Activated naive CD4-positive, alpha-beta T cell treated with anti-CD3 and anti-CD28 coated beads for 36 hours (primary cell): ENCODE data around the gene DDX31. TPM values are rescaled to one million over a fixed set of nuclear protein-coding genes. Genes with fewer than 3 reads are reported as not detected.
A peak's percentile ranks its signal among the peaks of the same experiment; 100 is the strongest.

Experiments
- CTCF ChIA-PET: fragments of 350-600 bp; sonication (Branson Sonifier 250); formaldehyde crosslinking; loops from one replicate; lab custom pipeline; 2021; ENCODE audit warnings: antibody characterized with exemption; lab: Charles Lee
- DNase-seq: peaks from one replicate; pipeline ENCODE4 v3.0.0-alpha.2; 2020
- H3K27ac Mint-ChIP-seq: one replicate; pipeline ENCODE4 v1.8.0; 2021; ENCODE audit warnings: mild to moderate bottlenecking, mixed read lengths
- H3K27me3 Mint-ChIP-seq: one replicate; pipeline ENCODE4 v1.8.0; 2021; ENCODE audit warnings: low read depth, mixed read lengths
- H3K36me3 Mint-ChIP-seq: one replicate; pipeline ENCODE4 v1.8.0; 2021; ENCODE audit warnings: low read depth, mixed read lengths
- H3K4me1 Mint-ChIP-seq: one replicate; pipeline ENCODE4 v1.8.0; 2021; ENCODE audit warnings: low read depth, mixed read lengths
- H3K4me3 Mint-ChIP-seq: one replicate; pipeline ENCODE4 v1.8.0; 2021; ENCODE audit warnings: mild to moderate bottlenecking, moderate library complexity, mixed read lengths
- H3K9me3 Mint-ChIP-seq: one replicate; pipeline ENCODE4 v1.8.0; 2021; ENCODE audit warnings: mixed read lengths
- intact Hi-C: fragments of 100-400 bp; cut with micrococcal nuclease; formaldehyde crosslinking; loops from one replicate; pipeline ENCODE4 v1.15.1; 2023
- total RNA-seq, 2 experiments: library from RNA; stranded (reverse); gene quantifications; one replicate each; pipeline ENCODE4 v1.2.3, GENCODE V29; 2021

The DDX31 gene
- total RNA-seq, 2 experiments from 2014 or later = 13.7 to 15.0 TPM

DNA sequence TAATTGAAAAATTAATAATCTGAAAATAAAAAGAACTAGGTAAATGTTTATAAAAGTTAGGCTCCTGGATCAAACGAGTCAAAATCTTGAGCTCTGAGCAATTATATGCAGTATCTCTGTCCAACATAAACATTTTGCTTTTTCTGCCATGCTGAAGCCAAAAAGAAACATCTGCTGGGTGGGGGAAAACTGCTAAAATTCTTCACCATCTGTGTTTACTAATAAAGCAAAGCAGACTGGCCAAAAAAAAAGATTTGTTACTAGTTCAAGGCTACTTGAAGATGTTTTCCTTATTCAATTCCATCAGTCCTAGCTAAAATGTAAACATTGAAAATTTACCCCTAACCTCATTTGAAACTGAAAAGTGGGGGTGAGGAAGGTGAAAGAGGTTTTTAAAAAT, 30.2 kb upstream of the DDX31 start:
- peaks cover 9% of the 10 kb centered on the region for H3K27me3 Mint-ChIP-seq
- CTCF ChIA-PET = interaction anchor here (0.6 kb wide), 1 partner anchor 27 kb away, joined by 3 read pairs; no protein-coding TSS in a partner anchor
- intact Hi-C loops = no loop called here
- H3K4me3 Mint-ChIP-seq = no peak overlapping the region
- H3K36me3 Mint-ChIP-seq = peaks cover 2% of the 10 kb centered on the region
- H3K9me3 Mint-ChIP-seq = peaks cover 31% of the 10 kb centered on the region
- H3K27ac Mint-ChIP-seq = no peak overlapping the region
- H3K4me1 Mint-ChIP-seq = no peaks in the 10 kb centered on the region
- DNase-seq = no peak

GRCh38 chr9:132698989-132699388, 29.2 kb upstream of the DDX31 start:
- H3K4me3 Mint-ChIP-seq = no peak overlapping the region
- intact Hi-C loops = no loop called here
- no peak for DNase-seq
- peaks cover 7% of the 10 kb centered on the region for H3K36me3 Mint-ChIP-seq
- peaks cover 35% of the 10 kb centered on the region for H3K9me3 Mint-ChIP-seq
- no peak overlapping the region for H3K27ac Mint-ChIP-seq
- CTCF ChIA-PET = interaction anchor here (0.6 kb wide), 1 partner anchor 243 kb away, joined by 5 read pairs; no protein-coding TSS in a partner anchor
- peaks cover 8% of the 10 kb centered on the region for H3K27me3 Mint-ChIP-seq
- H3K4me1 Mint-ChIP-seq = peaks cover 3% of the 10 kb centered on the region

GRCh38 chr9:132697230-132697629, 27.4 kb upstream of the DDX31 start:
- Mint-ChIP-seq H3K4me3 (no peak overlapping the region), H3K27ac (no peak overlapping the region), H3K4me1 (peaks cover 3% of the 10 kb centered on the region), H3K36me3 (peaks cover 14% of the 10 kb centered on the region), H3K27me3 (peaks cover 4% of the 10 kb centered on the region), H3K9me3 (peaks cover 35% of the 10 kb centered on the region)
- CTCF ChIA-PET = no interaction called here
- intact Hi-C loops = no loop called here
- no peak for DNase-seq

DNA sequence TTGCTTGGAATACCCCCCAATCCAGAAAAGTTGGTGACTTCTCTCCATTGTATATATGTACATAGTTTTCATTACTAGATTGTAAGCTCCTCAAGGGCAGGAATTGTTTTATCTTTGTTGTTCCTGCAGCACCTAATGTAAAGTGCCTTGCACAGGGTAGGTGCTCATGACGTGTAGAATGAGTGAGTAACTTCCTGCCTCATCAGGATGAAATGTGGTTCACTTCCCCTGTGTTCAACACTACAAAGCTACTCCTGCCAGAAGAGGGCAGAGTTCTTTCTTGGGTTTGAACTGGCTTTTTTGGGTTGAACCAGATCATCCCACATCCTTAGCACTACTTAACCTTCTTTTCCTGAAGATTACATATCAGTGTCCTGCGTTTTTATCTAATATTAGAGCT, 24.4 kb upstream of the DDX31 start:
- Mint-ChIP-seq H3K4me3 (no peak overlapping the region), H3K27ac (no peak overlapping the region), H3K27me3 (peaks cover 4% of the 10 kb centered on the region), H3K9me3 (peaks cover 35% of the 10 kb centered on the region), H3K36me3 (peaks cover 35% of the 10 kb centered on the region), H3K4me1 (peaks cover 3% of the 10 kb centered on the region)
- intact Hi-C loops = no loop called here
- peak; percentile 27 for DNase-seq
- CTCF ChIA-PET = interaction anchor here (1.1 kb wide), 1 partner anchor 14 kb away, joined by 3 read pairs; no protein-coding TSS in a partner anchor

DNA sequence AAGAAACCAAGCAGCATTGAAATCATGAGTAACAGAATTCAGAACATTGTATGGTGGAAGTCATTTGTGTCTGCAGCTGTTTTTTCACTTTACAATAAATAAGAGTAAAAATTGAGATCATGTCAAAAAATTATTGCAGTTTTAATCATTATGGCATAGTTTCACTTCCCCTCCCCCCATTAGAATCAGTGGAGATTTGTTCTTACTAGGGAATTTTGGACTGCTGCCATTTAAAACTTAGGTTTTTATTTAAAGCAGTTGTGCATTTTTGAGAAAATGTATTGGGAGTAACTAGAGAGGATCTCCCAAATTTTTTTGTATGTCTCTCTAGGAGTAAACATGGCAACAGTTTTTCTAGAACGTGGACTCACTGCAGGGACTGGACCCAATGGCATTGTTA, 20.9 kb upstream of the DDX31 start:
- Mint-ChIP-seq H3K27me3 (no peaks in the 10 kb centered on the region), H3K36me3 (peaks cover 51% of the 10 kb centered on the region), H3K4me3 (no peak overlapping the region), H3K4me1 (peaks cover 3% of the 10 kb centered on the region), H3K9me3 (peaks cover 9% of the 10 kb centered on the region), H3K27ac (no peak overlapping the region)
- CTCF ChIA-PET = no interaction called here
- intact Hi-C loops = no loop called here
- no peak for DNase-seq

DNA sequence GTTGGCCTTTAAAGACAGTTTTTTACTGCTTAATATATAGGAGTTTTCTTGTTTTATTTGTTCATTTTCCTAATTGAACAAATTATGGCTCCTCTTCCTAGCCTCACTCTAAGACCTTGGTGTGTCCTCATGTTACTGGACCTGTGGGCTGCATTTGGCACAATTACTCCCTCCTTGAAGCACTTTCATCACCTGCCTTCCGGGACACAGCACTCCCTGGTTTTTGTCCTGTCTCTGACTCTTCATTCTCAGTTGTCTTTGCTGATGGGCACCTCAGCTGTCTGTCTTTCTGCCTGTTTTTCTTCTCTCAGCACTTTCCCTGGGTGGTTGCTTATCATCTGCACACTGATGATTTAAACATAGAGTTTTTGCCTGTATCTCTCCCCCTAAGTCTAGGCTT, 14.1 kb upstream of the DDX31 start:
- CTCF ChIA-PET = no interaction called here
- H3K27me3 Mint-ChIP-seq = no peaks in the 10 kb centered on the region
- no peak for DNase-seq
- no peak overlapping the region for H3K4me3 Mint-ChIP-seq
- no peaks in the 10 kb centered on the region for H3K9me3 Mint-ChIP-seq
- H3K27ac Mint-ChIP-seq = no peak overlapping the region
- H3K4me1 Mint-ChIP-seq = peaks cover 27% of the 10 kb centered on the region
- intact Hi-C loops = no loop called here
- peaks cover 50% of the 10 kb centered on the region for H3K36me3 Mint-ChIP-seq

DNA sequence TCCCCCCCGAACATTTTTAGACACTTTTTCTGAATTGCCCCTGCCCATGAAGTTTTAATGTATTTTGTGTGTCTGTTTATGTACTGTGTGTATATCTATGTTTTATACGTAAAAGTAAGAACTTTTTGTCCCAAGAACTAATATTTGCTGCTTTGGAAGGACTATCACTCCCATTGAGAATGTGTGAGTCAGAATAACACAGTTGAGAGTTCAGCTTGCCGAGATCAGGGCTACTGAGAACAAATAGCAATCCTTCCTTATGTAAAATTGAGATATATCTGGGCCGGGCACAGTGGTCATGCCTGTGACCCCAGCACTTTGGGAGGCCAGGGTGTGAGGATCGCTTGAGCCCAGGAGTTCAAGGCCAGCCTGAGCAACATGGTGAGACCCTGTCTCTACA, 11.8 kb upstream of the DDX31 start:
- Mint-ChIP-seq H3K27ac (no peak overlapping the region), H3K9me3 (no peaks in the 10 kb centered on the region), H3K27me3 (no peaks in the 10 kb centered on the region), H3K4me1 (peaks cover 29% of the 10 kb centered on the region), H3K4me3 (no peak overlapping the region), H3K36me3 (peaks cover 54% of the 10 kb centered on the region)
- CTCF ChIA-PET = no interaction called here
- intact Hi-C loops = no loop called here
- DNase-seq = no peak

GRCh38 chr9:132679946-132680625, 10.3 kb upstream of the DDX31 start:
- Mint-ChIP-seq H3K4me3 (no peak overlapping the region), H3K9me3 (no peaks in the 10 kb centered on the region), H3K36me3 (peaks cover 44% of the 10 kb centered on the region), H3K27ac (no peak overlapping the region), H3K27me3 (no peaks in the 10 kb centered on the region), H3K4me1 (peaks cover 34% of the 10 kb centered on the region)
- intact Hi-C loops = no loop called here
- no peak for DNase-seq
- CTCF ChIA-PET = interaction anchor here (0.6 to 0.8 kb wide), 2 partner anchors 11 to 14 kb away, joined by 3 read pairs; no protein-coding TSS in a partner anchor

DNA sequence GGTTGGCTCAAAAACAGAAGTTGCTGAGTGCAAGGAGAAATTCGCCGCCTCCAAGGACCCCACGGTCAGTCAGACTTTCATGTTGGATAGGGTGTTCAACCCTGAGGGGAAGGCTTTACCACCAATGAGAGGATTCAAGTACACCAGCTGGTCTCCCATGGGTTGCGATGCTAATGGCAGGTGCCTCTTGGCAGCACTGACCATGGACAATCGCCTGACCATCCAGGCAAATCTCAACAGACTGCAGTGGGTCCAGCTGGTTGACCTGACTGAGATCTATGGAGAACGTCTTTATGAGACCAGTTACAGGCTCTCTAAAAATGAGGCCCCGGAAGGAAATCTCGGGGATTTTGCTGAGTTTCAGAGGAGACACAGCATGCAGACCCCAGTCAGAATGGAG, 8.2 kb upstream of the DDX31 start:
- no peak for DNase-seq
- H3K4me3 Mint-ChIP-seq = no peak overlapping the region
- H3K4me1 Mint-ChIP-seq = peaks cover 48% of the 10 kb centered on the region
- H3K27ac Mint-ChIP-seq = no peak overlapping the region
- peaks cover 34% of the 10 kb centered on the region for H3K36me3 Mint-ChIP-seq
- H3K27me3 Mint-ChIP-seq = no peaks in the 10 kb centered on the region
- no peaks in the 10 kb centered on the region for H3K9me3 Mint-ChIP-seq
- intact Hi-C loops = no loop called here
- CTCF ChIA-PET = interaction anchor here (0.6 kb wide), 2 partner anchors 110 to 323 kb away, joined by 3 to 7 read pairs; partner anchors contain the start of gene SETX

DNA sequence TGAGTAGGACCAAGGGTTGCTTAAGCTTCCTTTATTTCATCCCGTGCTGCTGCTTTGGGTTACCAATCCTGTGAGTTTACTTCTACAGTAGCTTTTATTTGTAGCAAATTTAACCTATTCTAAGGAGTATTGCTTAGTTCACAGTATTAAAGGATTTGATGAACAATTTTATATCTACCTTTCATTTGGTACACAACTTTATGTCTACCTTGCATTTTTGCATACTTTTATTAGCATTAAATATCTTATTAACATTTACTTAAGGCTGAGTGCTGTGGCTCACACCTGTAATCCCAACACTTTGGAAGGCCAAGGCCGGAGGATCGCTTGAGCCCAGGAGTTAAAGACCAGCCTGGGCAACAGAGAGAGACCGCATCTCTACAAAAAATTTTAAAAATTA, 4.7 kb upstream of the DDX31 start:
- DNase-seq = no peak
- Mint-ChIP-seq H3K27ac (no peak overlapping the region), H3K27me3 (no peaks in the 10 kb centered on the region), H3K4me1 (peaks cover 44% of the 10 kb centered on the region), H3K4me3 (no peak overlapping the region), H3K9me3 (no peaks in the 10 kb centered on the region), H3K36me3 (peaks cover 28% of the 10 kb centered on the region)
- CTCF ChIA-PET = no interaction called here
- intact Hi-C loops = loop anchor here (5.0 kb wide), 3 partner anchors 267 to 597 kb away; partner anchors contain the start of genes MED27, SETX and TTF1

GRCh38 chr9:132673355-132673754, 3.6 kb upstream of the DDX31 start:
- Mint-ChIP-seq H3K9me3 (no peaks in the 10 kb centered on the region), H3K27me3 (no peaks in the 10 kb centered on the region), H3K36me3 (peaks cover 17% of the 10 kb centered on the region), H3K27ac (no peak overlapping the region), H3K4me3 (no peak overlapping the region), H3K4me1 (peaks cover 40% of the 10 kb centered on the region)
- DNase-seq = peak; percentile 10
- intact Hi-C loops = loop anchor here (5.0 kb wide), 3 partner anchors 266 to 596 kb away; partner anchors contain the start of genes MED27, SETX and TTF1
- CTCF ChIA-PET = interaction anchor here (0.6 kb wide), 1 partner anchor 27 kb away, joined by 3 read pairs; no protein-coding TSS in a partner anchor

- Mint-ChIP-seq H3K4me3 (peak overlapping the region; percentile 89), H3K27me3 (no peaks in the 10 kb centered on the region), H3K9me3 (no peaks in the 10 kb centered on the region), H3K36me3 (peaks cover 10% of the 10 kb centered on the region), H3K4me1 (peaks cover 50% of the 10 kb centered on the region), H3K27ac (peak overlapping the region; percentile 0)
- intact Hi-C loops = loop anchor here (5.0 kb wide), 3 partner anchors 265 to 595 kb away; partner anchors contain the start of genes MED27, SETX and TTF1
- CTCF ChIA-PET = no interaction called here
- DNase-seq = no peak
Measured at GRCh38 chr9:132672413-132672690, 2.6 kb upstream of the DDX31 start.
